OCI-LY1 (cell line): Measurements from ENCODE around the gene CCDC93.

ENCODE experiments used
- CTCF ChIP-seq: fragments of 200-600 bp; sonication (generic), shearing (Covaris generic); IDR thresholded peaks from 2 replicates; pipeline ENCODE4 v1.5.1; 2017; ENCODE audit warnings: mild to moderate bottlenecking, antibody characterized with exemption, low read length, moderate library complexity, mixed read lengths
- EZH2 ChIP-seq: fragments of 200-600 bp; sonication (generic), shearing (Covaris generic); IDR thresholded peaks from 2 replicates; pipeline ENCODE4 v1.8.0; 2017; ENCODE audit warnings: borderline replicate concordance, mixed run types, mild to moderate bottlenecking, antibody characterized with exemption, low read length, moderate library complexity, mixed read lengths

- no peak for TF ChIP-seq CTCF
- no peak for TF ChIP-seq EZH2
Observed at GRCh38 chr2:117931978-117932377, 81.9 kb downstream of the CCDC93 start.
